Stimulated activated CD4-positive, alpha-beta T cell treated with anti-CD3 and anti-CD28 coated beads, TNF-alpha, amount 100 ng/mL, for 1 hour (primary cell): ENCODE measurements around the gene TLE7.

Source experiments
- DNase-seq, 3 donors: peaks; one replicate each; pipeline ENCODE4 v3.0.0-alpha.2; 2020; ENCODE audit warnings: low read depth in 3 of 3, low spot score in 1 of 3

TLE7 gene

GRCh38 chr16:71414038-71414437 lies 27.8 kb downstream of the TLE7 start:
- no peak for DNase-seq

GRCh38 chr16:71413341-71413740 lies 28.5 kb downstream of the TLE7 start:
- no peak for DNase-seq

- DNase-seq: peak; percentile 14 to 32 (median 26)
Measured at GRCh38 chr16:71412270-71413160, 29.3 kb downstream of the TLE7 start.

GRCh38 chr16:71410146-71410545 lies 31.7 kb downstream of the TLE7 start:
- DNase-seq: no peak

- no peak for DNase-seq
Measured at GRCh38 chr16:71409011-71409775, 32.7 kb downstream of the TLE7 start.

GRCh38 chr16:71408536-71408935 lies 33.3 kb downstream of the TLE7 start:
- no peak for DNase-seq

GRCh38 chr16:71407731-71408130 lies 34.1 kb downstream of the TLE7 start:
- no peak for DNase-seq

GRCh38 chr16:71406724-71407123 lies 35.1 kb downstream of the TLE7 start:
- DNase-seq: no peak

GRCh38 chr16:71406316-71406715 lies 35.5 kb downstream of the TLE7 start:
- DNase-seq: no peak

GRCh38 chr16:71404364-71404763 lies 37.5 kb downstream of the TLE7 start:
- DNase-seq: no peak

- DNase-seq: no peak
Measured at GRCh38 chr16:71402674-71403073, 39.2 kb downstream of the TLE7 start.

- DNase-seq: no peak
Measured at GRCh38 chr16:71402007-71402406, 39.8 kb downstream of the TLE7 start.

GRCh38 chr16:71399801-71400563 lies 41.9 kb downstream of the TLE7 start:
- DNase-seq: no peak

GRCh38 chr16:71396594-71396993 lies 45.3 kb downstream of the TLE7 start:
- DNase-seq: no peak

GRCh38 chr16:71389330-71389729 lies 52.5 kb downstream of the TLE7 start:
- DNase-seq: no peak

- DNase-seq: no peak
Measured at GRCh38 chr16:71387045-71387871, 54.6 kb downstream of the TLE7 start.

- DNase-seq: no peak
Measured at GRCh38 chr16:71384073-71384724, 57.7 kb downstream of the TLE7 start.

- no peak for DNase-seq
Measured at GRCh38 chr16:71383054-71383773, 58.6 kb downstream of the TLE7 start.

- DNase-seq: no peak
Measured at GRCh38 chr16:71380831-71381230, 61.0 kb downstream of the TLE7 start.
